Tibial nerve (tissue), 4 donors: ENCODE measurements around the gene TSGA10IP.

Experiments used
- EP300 ChIP-seq, 2 donors: sonication (generic); formaldehyde crosslinking; IDR thresholded peaks; one replicate each; pipeline ENCODE4 v1.6.1; 2017; ENCODE audit warnings: antibody characterized with exemption in 2 of 2, mild to moderate bottlenecking in 1 of 2
- POLR2A ChIP-seq, 2 donors: fragments of 450-650 bp; IDR thresholded peaks; one replicate each; pipeline ENCODE4 v1.6.1; 2017; ENCODE audit warnings: antibody characterized with exemption in 2 of 2, mild to moderate bottlenecking in 2 of 2, moderate library complexity in 2 of 2
- TF ChIP-seq, protein P1 (sequence below), 5 experiments: fragments of 200-600 bp in 3 of 5; fragments of 450-650 bp in 2 of 5; sonication (generic) in 3 of 5; IDR thresholded peaks; one replicate each; pipeline ENCODE4 v1.5.1; 2016 to 2019; ENCODE audit warnings: antibody characterized with exemption in 5 of 5, mild to moderate bottlenecking in 3 of 5, moderate library complexity in 2 of 5

DNA sequence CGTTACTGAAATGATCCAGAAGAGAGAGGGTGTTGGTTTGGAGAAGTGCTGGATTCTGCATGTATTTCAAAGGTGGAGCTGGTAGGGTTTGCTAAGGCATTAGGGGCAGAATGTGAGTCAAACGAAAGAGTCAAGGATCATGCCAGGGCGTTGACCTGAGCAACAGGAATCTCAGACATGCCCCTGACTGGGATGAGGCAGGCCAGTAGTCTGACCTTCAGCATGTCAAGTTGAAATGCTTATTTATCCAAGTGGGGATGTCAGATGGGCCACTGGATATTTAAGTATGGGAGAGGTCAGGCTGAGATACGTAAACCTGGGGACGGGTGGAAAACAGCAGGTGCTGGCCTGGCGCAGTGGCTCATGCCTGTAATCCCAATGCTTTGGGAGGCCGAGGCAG, 2.7 kb upstream of the TSGA10IP start:
- TF ChIP-seq, protein P1, sequence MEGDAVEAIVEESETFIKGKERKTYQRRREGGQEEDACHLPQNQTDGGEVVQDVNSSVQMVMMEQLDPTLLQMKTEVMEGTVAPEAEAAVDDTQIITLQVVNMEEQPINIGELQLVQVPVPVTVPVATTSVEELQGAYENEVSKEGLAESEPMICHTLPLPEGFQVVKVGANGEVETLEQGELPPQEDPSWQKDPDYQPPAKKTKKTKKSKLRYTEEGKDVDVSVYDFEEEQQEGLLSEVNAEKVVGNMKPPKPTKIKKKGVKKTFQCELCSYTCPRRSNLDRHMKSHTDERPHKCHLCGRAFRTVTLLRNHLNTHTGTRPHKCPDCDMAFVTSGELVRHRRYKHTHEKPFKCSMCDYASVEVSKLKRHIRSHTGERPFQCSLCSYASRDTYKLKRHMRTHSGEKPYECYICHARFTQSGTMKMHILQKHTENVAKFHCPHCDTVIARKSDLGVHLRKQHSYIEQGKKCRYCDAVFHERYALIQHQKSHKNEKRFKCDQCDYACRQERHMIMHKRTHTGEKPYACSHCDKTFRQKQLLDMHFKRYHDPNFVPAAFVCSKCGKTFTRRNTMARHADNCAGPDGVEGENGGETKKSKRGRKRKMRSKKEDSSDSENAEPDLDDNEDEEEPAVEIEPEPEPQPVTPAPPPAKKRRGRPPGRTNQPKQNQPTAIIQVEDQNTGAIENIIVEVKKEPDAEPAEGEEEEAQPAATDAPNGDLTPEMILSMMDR (IDR thresholded peaks at IDR 0.05): no peak
- TF ChIP-seq POLR2A (IDR thresholded peaks at IDR 0.05): no peak
- TF ChIP-seq EP300 (IDR thresholded peaks at IDR 0.05): no peak
